Camera-type eye (tissue), 1 donor: ENCODE results near the gene RABIF. TPM values are rescaled to one million over a fixed set of nuclear protein-coding genes. Genes with fewer than 3 reads are reported as not detected.

Source experiments
- total RNA-seq: library from RNA; depleted of rRNA; stranded (reverse); fragments of >200 nt; gene quantifications from one replicate; pipeline ENCODE4 v1.2.3, GENCODE V29; 2014

Gene RABIF
- total RNA-seq: 5.1 TPM

DNA sequence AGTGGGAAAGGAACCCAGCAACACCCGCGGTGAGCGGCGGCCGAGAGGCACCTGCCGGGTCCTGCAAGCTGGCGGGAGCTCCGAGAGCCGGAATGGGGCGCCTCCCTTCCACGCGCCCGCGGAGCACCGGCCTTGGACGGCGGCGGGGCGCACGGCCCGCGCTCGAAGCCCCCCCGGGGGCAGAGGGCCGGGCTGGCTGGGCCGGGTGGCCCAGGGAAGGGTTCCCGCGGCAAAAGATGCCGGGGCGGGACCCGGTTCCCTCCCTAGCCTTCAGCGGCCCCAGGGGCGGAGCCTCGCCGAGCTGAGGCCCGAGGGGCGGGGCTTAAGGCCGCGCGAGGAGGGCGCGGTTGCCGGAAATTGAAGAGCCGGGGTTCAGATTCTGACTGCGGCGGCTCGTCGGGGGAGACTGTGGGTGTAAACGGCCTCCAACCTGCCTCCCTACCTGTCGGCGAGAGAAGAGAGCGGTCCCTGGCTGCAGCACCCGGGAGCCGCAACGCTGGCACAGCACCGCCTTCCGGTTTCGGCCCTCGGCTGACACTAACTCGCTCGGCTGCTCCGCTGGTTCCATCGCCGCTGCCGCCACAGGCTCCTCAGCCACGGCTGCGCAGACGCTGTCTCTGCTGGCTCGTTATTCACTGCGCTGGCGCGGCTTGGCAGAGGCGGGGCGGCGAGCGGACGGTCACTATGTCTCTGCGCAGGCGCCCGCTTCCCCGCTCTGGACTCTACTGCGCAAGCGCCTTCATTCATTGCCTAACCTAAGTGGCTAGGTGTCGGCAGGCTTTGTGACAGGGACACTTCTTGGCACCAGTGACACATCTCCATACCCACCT lies at the start of gene RABIF:
TSS of gene RABIF (minus strand) at position 619 of the 830 bp plus-strand sequence. CDS start at position 568, 51 bp downstream.

DNA sequence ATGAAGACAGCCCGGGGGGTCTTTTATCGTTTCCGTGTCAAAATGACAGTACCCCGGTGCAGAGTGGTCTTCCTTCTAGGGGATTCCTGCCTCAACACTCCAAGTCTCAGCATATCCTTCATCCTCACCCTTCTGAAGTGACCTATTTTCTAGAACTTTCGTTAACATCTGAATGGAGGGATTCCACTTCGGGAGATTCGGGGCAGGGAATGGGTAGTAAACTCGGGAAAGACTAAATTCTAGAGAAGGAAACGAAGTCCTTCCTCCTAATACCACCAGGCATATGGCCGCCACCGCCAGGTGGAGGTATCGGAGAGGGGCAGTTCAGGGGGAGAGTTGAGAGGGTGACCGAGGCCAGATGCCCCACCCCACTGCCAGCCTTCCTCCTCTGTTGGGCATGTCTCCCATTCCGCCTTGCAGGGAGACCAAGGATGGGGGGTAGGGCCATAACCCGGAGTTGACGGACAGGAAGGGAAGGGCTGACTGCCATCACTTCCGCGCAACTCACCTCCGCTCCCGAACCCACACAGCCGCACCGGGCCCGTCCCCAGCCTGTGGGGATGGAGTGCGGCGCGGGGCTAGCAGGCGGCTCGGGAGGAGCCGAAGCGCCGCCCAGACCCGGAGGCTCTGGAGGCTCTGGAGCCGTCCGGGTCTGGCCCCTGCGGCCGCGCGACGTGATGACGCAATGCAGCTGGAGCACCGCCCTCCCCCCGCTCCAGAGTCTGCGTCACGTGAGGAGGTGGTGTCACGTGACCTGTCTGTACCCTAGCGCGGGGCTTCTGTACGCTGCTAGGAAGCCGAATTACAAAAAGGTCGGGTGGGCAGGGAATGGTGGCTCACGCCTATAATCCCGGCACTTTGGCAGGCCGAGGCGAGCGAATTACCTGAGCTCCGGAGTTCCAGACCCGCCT lies 37.9 kb upstream of the RABIF start, which contains the start of gene KLHL12:
TSS of gene KLHL12 (minus strand) at position 654 of the 911 bp plus-strand sequence. CDS start 2,072 bp downstream, outside the sequence.

Other genes with a start within 250 kb of the RABIF start
- 3.6 TPM for gene SYT2, start 178.7 kb downstream of the RABIF start, total RNA-seq
- 369 TPM for gene KDM5B, start 80.7 kb downstream of the RABIF start, total RNA-seq
- gene PCAT6, start 78.2 kb downstream of the RABIF start, total RNA-seq: not detected
- gene KLHL12, start 38.1 kb upstream of the RABIF start, total RNA-seq: 30.7 TPM
- 72.9 TPM for gene ADIPOR1, start 69.2 kb upstream of the RABIF start, total RNA-seq
- 35.7 TPM for gene CYB5R1, start 78.1 kb upstream of the RABIF start, total RNA-seq
- 76.5 TPM for gene TMEM183A, start 118.2 kb upstream of the RABIF start, total RNA-seq
- gene PPFIA4, start 137.3 kb upstream of the RABIF start, total RNA-seq: 15.8 TPM
- 19.8 TPM for gene MYOG, start 196.9 kb upstream of the RABIF start, total RNA-seq
- 1.9 TPM for gene ADORA1, start 238.6 kb upstream of the RABIF start, total RNA-seq